Measurements from ENCODE around the gene NPM1. TPM values are rescaled to one million over a fixed set of nuclear protein-coding genes. Genes with fewer than 3 reads are reported as not detected.

Gene NPM1, protein sequence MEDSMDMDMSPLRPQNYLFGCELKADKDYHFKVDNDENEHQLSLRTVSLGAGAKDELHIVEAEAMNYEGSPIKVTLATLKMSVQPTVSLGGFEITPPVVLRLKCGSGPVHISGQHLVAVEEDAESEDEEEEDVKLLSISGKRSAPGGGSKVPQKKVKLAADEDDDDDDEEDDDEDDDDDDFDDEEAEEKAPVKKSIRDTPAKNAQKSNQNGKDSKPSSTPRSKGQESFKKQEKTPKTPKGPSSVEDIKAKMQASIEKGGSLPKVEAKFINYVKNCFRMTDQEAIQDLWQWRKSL
- 1,000 to 10,000 TPM in 1 of 4 donors, 100 to 1,000 TPM in 3; 435 to 1,440 (median 518) TPM for total RNA-seq

DNA sequence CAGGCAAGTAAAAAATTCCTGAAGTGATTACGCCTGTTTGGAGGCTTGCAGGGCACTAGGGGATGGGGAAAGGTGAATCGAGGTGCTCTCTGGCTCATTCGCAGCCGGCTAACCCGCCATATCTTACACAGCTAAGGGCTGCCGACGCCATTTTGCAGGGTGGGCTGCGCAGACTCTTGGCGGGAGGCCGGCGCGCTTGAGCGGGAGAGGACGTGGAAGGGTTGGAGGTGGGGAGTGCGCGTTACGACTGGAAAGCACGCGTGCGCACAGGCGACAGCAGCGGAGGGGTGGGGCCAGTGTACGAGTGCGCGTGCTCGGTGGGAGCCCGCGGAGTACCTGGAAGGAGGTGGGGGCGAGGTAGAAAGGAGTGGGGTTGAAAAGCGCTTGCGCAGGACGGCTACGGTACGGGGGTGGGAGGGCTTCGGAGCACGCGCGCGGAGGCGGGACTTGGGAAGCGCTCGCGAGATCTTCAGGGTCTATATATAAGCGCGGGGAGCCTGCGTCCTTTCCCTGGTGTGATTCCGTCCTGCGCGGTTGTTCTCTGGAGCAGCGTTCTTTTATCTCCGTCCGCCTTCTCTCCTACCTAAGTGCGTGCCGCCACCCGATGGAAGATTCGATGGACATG lies at the start of gene NPM1:
TSS of gene NPM1 (plus strand) at position 505 of the 625 bp plus-strand sequence. CDS start at position 605, 100 bp downstream.
- TF ChIP-seq, protein P1, sequence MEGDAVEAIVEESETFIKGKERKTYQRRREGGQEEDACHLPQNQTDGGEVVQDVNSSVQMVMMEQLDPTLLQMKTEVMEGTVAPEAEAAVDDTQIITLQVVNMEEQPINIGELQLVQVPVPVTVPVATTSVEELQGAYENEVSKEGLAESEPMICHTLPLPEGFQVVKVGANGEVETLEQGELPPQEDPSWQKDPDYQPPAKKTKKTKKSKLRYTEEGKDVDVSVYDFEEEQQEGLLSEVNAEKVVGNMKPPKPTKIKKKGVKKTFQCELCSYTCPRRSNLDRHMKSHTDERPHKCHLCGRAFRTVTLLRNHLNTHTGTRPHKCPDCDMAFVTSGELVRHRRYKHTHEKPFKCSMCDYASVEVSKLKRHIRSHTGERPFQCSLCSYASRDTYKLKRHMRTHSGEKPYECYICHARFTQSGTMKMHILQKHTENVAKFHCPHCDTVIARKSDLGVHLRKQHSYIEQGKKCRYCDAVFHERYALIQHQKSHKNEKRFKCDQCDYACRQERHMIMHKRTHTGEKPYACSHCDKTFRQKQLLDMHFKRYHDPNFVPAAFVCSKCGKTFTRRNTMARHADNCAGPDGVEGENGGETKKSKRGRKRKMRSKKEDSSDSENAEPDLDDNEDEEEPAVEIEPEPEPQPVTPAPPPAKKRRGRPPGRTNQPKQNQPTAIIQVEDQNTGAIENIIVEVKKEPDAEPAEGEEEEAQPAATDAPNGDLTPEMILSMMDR (IDR thresholded peaks at IDR 0.05): no peak
- peak in 1 of 2 donors; percentile 74 for TF ChIP-seq POLR2A (IDR thresholded peaks at IDR 0.05)
- peak; percentile 95 to 99 for DNase-seq (ENCODE audit: low spot score in 2 of 2)
- 0% methylated on average over 52 to 56 of the region's 56 CpGs for WGBS, 2 donors
- H3K4me3 ChIP-seq (ENCODE audit: low read depth, poor library complexity, severe bottlenecking): peak within 1 kb of the TSS; percentile 76
- intact Hi-C loops (cut with DNase I; ENCODE audit: low total_unique reads): no loop called here

DNA sequence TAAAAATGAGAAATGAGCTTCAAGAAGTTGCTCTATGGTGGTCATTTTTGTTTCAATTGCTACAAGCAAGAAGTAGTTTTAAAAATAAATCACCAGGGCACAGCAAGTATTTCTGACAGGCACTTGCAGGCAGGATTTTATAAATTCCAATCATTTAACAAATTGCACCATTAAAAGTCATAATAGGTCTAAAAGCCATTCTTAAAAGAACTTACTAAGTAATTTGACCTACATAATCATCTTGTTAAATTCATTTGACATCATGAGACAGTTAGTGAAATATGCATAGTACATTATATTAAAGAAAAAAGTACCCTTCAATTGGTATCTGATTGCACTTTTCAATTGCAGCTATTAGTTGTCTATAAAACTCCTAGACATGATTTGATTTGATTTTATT lies 47.6 kb upstream of the NPM1 start:
- intact Hi-C loops (cut with DNase I; ENCODE audit: low total_unique reads): no loop called here
- no peak for DNase-seq (ENCODE audit: low spot score in 2 of 2)
- TF ChIP-seq POLR2A (IDR thresholded peaks at IDR 0.05): no peak
- TF ChIP-seq, protein P1 (IDR thresholded peaks at IDR 0.05): no peak
- H3K4me3 ChIP-seq (ENCODE audit: low read depth, poor library complexity, severe bottlenecking): no peak overlapping the region

DNA sequence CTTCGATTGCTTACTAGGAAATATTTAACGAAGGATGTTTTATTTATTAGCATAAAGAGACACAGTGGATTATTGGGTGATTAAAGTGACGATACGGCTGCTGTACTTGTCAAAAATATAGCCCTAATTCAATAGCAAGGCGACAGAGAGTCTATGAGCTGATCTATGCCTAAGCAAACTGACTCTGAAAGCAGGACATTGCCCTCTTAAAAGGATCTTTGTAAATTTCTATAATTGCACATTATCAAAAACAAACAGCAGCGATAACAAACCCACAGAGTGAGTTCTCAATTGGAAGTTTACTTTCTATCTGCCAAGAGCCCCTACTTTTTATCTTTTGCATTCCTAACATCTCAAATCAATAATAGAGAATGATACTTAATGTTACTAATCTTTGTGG lies 47.2 kb upstream of the NPM1 start:
- TF ChIP-seq, protein P1 (IDR thresholded peaks at IDR 0.05): no peak
- TF ChIP-seq POLR2A (IDR thresholded peaks at IDR 0.05): no peak
- WGBS, 2 donors: 76% methylated on average over 6 of the region's 6 CpGs
- no peak overlapping the region for H3K4me3 ChIP-seq (ENCODE audit: low read depth, poor library complexity, severe bottlenecking)
- no peak for DNase-seq (ENCODE audit: low spot score in 2 of 2)
- intact Hi-C loops (cut with DNase I; ENCODE audit: low total_unique reads): no loop called here

DNA sequence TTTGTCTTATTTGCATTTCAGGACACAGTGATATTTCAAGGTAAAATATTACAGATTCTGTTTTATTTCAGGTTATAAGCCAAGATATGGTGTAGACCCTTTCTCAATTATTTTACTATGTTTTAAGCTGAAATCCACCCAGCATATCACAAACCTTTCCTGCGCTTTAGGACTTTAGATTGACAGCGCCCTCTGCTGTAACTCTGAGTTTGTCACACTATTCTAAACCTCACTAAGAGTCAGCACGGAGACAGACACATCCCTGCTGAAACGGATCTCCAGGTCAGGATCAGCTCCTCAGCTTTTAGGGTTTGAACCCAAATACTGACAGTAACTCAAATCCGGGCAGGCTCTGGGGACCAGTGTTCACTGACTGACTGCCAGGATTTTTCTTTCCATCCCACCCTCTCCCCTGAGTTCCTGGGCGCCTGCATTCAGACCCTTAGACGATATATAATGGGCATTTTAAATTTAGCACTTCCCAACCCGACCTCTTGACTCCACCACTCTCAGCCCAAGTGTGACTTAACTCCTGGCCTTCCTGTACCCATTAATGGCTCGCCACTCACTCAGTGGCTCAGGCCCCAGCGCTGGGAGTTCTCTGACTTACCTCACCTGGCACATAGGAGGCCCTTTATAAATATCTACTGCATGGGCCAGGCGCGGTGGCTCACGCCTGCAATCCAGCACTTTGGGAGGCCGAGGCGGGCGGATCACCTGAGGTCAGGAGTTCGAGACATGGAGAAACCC lies 45.1 kb upstream of the NPM1 start:
- no peak for DNase-seq (ENCODE audit: low spot score in 2 of 2)
- no peak overlapping the region for H3K4me3 ChIP-seq (ENCODE audit: low read depth, poor library complexity, severe bottlenecking)
- TF ChIP-seq, protein P1 (IDR thresholded peaks at IDR 0.05): no peak
- TF ChIP-seq POLR2A (IDR thresholded peaks at IDR 0.05): no peak
- 51 to 58% methylated on average over 17 of the region's 17 CpGs for WGBS, 2 donors
- intact Hi-C loops (cut with DNase I; ENCODE audit: low total_unique reads): no loop called here

DNA sequence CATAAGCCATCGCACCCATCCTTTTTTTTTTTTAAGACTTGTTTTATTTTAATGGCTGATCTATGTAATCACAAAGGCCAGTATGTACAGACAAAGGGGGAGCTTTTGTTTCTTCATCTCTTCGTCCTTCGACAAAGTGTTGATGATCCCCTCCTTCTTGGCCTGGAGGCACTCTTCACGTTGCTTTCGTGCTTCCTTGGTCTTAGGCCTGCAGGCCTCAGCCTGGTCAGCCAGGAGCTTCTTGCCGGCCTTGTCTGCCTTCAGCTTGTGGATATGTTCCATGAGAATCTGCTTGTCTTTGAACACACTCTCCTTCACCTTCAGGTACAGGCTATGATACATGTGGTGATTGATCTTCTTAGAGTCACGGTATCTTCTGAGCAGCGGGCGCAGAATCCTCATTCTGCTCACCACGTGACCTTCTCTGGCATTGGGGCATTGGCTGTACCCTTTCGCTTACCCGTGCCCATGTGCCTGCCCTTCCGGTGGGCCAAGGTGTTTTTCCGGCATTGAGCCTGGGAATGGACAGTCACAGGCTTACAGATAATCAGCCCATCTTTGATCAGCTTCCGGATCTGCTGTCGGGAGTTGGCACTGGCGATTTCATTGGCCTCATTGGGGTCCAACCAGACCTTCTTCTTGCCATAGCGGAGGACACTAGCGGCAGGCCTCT lies 42.6 kb upstream of the NPM1 start:
- intact Hi-C loops (cut with DNase I; ENCODE audit: low total_unique reads): no loop called here
- TF ChIP-seq, protein P1 (IDR thresholded peaks at IDR 0.05): no peak
- TF ChIP-seq POLR2A (IDR thresholded peaks at IDR 0.05): no peak
- H3K4me3 ChIP-seq (ENCODE audit: low read depth, poor library complexity, severe bottlenecking): no peak overlapping the region
- WGBS, 2 donors: 91 to 93% methylated on average over 19 of the region's 19 CpGs
- DNase-seq (ENCODE audit: low spot score in 2 of 2): no peak

Data from lower leg skin (tissue), 4 donors.